HG03064 (cell line): ENCODE results near the gene IGFALS.

Experiments used
- ATAC-seq: cut with Tn5 transposase; IDR thresholded peaks from one replicate; pipeline ENCODE4 v1.9.1; 2021; ENCODE audit warnings: low read depth; ENCODE audit not compliant: unreplicated experiment

IGFALS gene

GRCh38 chr16:1790611-1791255 is 2.8 kb downstream of the IGFALS start:
- ATAC-seq = no peak

DNA sequence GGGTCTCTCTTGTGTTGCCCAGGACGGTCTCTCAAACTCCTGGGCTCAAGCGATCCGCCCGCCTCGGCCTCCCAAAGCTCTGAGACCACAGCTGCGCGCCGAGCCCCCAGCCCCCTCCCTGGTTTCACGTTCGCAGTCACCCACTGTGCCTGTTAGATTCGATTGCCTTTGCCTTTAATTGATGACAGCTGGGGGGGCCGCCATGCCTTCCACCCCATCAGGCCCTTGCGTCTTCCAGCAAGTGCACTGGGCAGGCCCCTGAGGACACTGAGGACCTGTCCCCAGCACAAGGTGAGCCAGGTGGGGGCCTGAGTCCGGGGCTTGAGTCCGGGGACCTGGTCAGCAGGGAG is 3.3 kb downstream of the IGFALS start:
- no peak for ATAC-seq

GRCh38 chr16:1789643-1790045 is 3.9 kb downstream of the IGFALS start:
- ATAC-seq = no peak

DNA sequence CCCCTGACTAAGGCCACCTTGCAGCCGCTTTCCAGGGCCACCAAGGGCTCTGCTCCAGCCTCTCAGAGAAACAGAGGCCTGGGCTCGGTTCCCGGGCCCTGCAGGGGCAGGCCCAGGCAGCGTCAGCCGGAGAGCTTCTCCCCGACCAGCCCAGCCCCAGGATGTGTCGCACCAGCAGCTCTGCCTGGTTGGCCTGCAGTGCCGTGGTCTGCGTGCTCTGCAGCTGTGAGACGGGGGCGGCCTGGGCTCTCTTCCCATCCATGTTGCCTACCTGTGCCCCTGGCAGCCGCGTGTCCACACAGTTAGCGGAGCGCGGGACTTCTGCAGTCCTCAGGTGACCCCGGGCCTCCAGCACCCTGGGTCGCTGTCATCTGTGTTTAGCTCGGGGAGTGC is 4.8 kb downstream of the IGFALS start:
- no peak for ATAC-seq

- ATAC-seq = no peak
These were observed 5.3 kb downstream of the IGFALS start for GRCh38 chr16:1788095-1788707.

- ATAC-seq = no peak
These were observed 6.0 kb downstream of the IGFALS start for GRCh38 chr16:1787322-1788094.

GRCh38 chr16:1787056-1787321 is 6.5 kb downstream of the IGFALS start:
- no peak for ATAC-seq

- no peak for ATAC-seq
These were observed 7.1 kb downstream of the IGFALS start for GRCh38 chr16:1786242-1787055.

DNA sequence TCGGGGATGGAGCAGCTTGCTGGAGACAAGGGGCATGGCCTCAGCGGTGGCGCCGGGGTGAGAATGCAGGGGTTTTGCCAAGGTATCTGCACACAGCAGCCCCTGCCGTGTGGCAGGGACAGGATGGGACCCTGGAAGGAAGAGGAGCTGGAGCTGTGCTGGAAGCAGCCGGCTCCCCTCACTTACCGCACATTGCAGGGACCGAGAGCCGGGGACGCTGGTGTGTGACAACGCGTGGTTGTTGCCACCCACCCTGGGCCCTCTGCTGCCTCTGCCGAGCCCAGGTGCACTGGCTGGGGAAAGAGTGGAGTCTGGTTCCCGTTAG is 7.7 kb downstream of the IGFALS start:
- ATAC-seq = no peak

DNA sequence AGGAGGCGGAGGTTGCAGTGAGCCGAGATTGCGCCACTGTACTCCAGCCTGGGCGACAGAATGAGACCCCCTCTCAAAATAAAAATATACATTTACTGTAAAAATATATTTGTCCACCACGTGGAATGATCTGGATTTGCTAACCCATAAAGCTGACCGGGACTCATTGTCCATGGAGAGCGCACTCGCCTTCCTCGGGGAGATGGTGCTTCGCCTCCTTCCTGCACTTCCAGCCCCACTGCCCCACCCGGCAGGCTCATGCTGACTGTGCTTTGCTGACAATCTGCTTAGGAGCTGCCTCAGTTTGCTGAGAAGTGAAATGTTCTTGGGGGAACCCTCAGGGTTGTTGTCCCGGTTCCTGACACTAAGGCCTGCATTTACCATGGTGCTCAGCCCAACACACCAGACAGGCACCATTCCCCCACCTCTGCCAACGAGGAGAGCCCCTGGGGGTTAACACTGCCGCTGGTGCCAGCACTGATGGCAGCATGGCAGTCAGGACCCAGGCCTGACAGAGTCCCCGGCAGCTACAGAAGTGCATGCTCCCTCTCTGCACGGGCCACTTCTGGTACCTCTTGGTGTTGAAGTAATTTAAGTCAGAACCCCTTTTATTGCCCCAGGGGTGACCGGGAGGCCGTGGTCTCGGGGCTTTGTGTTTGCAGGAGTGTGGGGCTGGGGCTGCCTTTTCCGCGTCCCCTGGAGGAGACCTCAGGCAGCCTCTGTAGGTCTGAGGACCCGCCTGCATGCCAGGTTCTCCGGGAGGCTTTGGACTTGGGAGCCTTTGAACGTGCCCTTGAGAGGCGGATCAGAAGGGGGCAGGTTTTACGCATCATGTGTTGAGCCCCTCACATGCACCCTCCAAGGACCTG is 8.3 kb downstream of the IGFALS start:
- ATAC-seq = no peak

- peak; percentile 67 for ATAC-seq
These were observed 10.9 kb downstream of the IGFALS start, which contains the start of the genes NUBP2 and SPSB3 for GRCh38 chr16:1782408-1783264. NUBP2 (plus strand) TSS chr16:1782960; CDS start chr16:1783021, 61 bp downstream. SPSB3 (minus strand) TSS chr16:1782571; CDS start chr16:1781483, 1,088 bp downstream.

- peak; percentile 8 for ATAC-seq
These were observed 11.6 kb downstream of the IGFALS start for GRCh38 chr16:1781758-1782407.

GRCh38 chr16:1781254-1781653 is 12.3 kb downstream of the IGFALS start:
- ATAC-seq = no peak

DNA sequence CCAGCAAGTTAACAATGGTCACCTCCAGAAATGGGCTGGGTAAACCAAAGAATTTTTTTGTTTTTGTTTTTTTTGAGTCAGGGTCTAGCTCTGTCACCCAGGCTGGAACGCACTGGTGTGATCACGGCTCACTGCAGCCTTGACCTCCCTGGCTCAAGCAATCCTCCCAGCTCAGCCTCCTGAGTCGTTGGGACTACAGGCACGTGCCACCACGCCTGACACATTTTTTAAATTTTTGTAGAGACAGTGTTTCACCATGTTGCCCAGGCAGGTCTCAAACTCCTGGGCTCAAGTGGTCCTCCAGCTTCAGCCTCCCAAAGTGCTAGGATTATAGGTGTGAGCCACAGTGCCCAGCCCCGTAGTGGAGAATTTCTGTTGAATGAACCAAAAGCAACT is 12.8 kb downstream of the IGFALS start:
- ATAC-seq = no peak

DNA sequence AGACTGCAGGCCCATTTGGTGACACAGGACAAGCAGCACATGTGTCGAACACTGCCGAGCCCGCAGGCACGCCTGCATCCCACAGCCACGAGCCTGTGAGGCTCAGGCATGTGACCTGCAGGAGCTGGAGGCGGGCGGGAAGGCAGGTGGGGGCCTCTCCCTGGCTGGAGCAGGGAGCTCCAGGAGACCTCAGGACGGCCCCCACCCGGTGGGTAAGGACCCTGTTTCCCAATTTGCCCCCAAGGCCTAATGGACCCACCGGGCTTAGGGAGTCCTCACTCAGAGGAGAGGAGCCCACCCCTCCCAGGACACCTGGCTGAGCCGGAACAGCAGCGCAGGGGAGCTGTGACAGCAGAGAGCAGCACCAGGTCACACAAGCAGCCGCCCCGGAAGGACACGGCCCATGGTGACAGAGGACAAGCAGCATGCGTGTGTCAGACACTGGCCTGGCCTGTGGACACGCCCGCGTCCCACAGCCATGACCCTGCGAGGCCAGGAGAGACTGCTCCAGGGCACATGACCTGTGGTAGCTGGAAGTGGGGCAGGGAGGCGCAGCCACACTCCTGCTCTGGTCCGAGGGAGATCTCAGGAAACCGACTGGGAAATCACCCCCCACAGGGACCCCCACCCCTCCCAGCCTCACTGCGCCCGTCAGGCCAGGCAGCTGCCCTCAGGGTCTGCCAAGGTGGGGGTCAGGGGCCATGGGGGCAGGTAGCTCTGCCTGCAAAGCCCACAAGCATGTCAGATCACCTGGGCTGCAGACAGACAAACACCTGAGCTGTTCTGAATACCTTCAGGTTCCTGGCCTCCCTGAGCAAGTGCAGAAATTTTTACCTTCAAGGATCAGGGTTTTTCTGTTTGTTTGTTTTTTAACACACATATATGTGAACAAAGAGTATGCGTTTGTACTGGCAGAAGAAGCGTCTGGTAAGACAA is 13.5 kb downstream of the IGFALS start:
- ATAC-seq = no peak

GRCh38 chr16:1779234-1779701 is 14.2 kb downstream of the IGFALS start:
- no peak for ATAC-seq
